ENCODE results near the gene SOX18. TPM values are rescaled to one million over a fixed set of nuclear protein-coding genes. Genes with fewer than 3 reads are reported as not detected.

The SOX18 gene
- total RNA-seq, 2 donors from 2014 or later, result 2.3 to 2.8 TPM

DNA sequence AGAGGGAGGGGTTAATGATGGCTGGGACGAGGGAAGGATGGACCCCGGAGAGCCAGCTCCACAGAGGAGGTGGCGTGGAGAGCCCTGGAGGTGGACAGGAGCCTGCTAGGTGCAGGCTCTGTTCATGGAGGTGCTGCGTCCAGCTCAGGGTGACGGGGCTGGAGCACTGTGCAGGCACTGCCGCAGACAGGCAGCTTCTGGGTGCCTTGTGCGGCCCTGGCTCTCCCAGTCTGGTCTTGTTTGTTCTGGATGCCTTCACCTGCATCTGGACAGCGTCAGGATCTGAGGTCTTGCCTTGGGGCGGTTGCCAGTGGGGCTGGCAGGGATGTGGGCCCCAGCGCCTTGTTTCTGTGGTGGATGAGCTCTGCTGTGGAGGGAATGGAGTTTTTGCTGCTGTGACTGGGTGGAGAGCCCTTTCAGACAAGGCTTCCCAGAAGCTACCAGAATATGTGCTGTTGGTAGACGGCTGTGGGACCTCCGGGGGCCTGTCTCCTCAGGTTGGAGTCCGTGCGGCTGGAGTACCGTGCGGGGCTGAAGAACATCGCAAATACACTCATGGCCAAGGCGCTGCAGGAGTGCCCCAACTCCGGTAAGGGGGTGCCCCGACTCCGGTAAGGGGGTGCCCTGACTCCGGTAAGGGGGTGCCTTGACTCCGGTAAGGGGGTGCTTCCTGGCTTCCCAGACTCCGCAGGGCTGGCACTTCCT is 21.3 kb downstream of the SOX18 start:
- no peak overlapping the region for H3K27ac Mint-ChIP-seq

DNA sequence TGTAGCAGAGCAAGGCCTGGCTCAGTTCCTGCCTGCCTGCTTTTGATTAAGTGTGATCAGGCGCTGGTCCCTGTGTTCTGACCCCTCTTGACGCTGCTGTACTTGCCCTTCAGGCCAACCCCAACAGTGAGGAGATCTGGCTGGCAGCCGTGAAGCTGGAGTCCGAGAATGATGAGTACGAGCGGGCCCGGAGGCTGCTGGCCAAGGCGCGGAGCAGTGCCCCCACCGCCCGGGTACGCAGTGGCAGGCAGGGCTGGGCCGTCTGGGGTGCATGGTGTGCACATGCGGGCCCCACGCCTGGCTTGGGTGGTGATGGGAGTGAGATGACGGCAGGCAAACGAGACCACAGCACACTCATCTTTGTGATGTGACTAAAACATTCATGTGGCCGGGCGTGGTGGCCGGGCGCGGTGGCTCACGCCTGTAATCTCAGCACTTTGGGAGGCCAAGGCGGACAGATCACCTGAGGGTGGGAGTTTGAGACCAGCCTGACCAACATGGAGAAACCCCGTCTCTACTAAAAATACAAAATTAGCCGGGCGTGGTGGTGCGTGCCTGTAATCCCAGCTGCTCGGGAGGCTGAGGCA is 23.5 kb downstream of the SOX18 start:
- H3K4me1 Mint-ChIP-seq, result peaks cover 14% of the 10 kb centered on the region
- Histone ChIP-seq H3K27me3 (ENCODE audit: control insufficient read depth, insufficient read depth, low read length, poor library complexity, severe bottlenecking) (no peaks in the 10 kb centered on the region), H3K9me3 (ENCODE audit: control insufficient read depth, low read length) (no peaks in the 10 kb centered on the region), H3K4me3 (ENCODE audit: low read length) (no peak overlapping the region), H3K36me3 (ENCODE audit: control insufficient read depth, insufficient read depth, low read length) (peaks cover 70% of the 10 kb centered on the region), H3K9ac (ENCODE audit: extremely low read depth, low read length, poor library complexity, severe bottlenecking) (no peak overlapping the region), H3K27ac (ENCODE audit: low read depth, low read length) (no peak overlapping the region), H3K4me1 (ENCODE audit: control insufficient read depth, insufficient read depth, low read length) (peaks cover 7% of the 10 kb centered on the region)
- H3K27ac Mint-ChIP-seq, result no peak overlapping the region
- peaks cover 76% of the 10 kb centered on the region for H3K36me3 Mint-ChIP-seq (ENCODE audit: low read depth)
- no peaks in the 10 kb centered on the region for H3K9me3 Mint-ChIP-seq
- H3K4me3 Mint-ChIP-seq, result no peak overlapping the region
- no peak for DNase-seq
- TF ChIP-seq, protein P1, sequence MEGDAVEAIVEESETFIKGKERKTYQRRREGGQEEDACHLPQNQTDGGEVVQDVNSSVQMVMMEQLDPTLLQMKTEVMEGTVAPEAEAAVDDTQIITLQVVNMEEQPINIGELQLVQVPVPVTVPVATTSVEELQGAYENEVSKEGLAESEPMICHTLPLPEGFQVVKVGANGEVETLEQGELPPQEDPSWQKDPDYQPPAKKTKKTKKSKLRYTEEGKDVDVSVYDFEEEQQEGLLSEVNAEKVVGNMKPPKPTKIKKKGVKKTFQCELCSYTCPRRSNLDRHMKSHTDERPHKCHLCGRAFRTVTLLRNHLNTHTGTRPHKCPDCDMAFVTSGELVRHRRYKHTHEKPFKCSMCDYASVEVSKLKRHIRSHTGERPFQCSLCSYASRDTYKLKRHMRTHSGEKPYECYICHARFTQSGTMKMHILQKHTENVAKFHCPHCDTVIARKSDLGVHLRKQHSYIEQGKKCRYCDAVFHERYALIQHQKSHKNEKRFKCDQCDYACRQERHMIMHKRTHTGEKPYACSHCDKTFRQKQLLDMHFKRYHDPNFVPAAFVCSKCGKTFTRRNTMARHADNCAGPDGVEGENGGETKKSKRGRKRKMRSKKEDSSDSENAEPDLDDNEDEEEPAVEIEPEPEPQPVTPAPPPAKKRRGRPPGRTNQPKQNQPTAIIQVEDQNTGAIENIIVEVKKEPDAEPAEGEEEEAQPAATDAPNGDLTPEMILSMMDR (conservative IDR thresholded peaks at IDR 0.05), result no peak
- 95 to 97% methylated on average over 6 to 29 of the region's 29 CpGs for WGBS, 2 experiments (ENCODE audit: insufficient coverage in 1 of 2, insufficient read length in 1 of 2)
- H3K27me3 Mint-ChIP-seq (ENCODE audit: insufficient read depth), result peaks cover under 1% of the 10 kb centered on the region

More for the DNA sequence above, 21.3 kb downstream of the SOX18 start:
- Histone ChIP-seq H3K9ac (ENCODE audit: extremely low read depth, low read length, poor library complexity, severe bottlenecking) (no peak overlapping the region), H3K27ac (ENCODE audit: low read depth, low read length) (no peak overlapping the region), H3K36me3 (ENCODE audit: control insufficient read depth, insufficient read depth, low read length) (peaks cover 62% of the 10 kb centered on the region), H3K4me1 (ENCODE audit: control insufficient read depth, insufficient read depth, low read length) (peaks cover 9% of the 10 kb centered on the region), H3K9me3 (ENCODE audit: control insufficient read depth, low read length) (no peaks in the 10 kb centered on the region), H3K4me3 (ENCODE audit: low read length) (no peak overlapping the region), H3K27me3 (ENCODE audit: control insufficient read depth, insufficient read depth, low read length, poor library complexity, severe bottlenecking) (no peaks in the 10 kb centered on the region)
- 91 to 93% methylated on average over 17 to 24 of the region's 24 CpGs for WGBS, 2 experiments (ENCODE audit: insufficient coverage in 1 of 2, insufficient read length in 1 of 2)
- H3K36me3 Mint-ChIP-seq (ENCODE audit: low read depth), result peaks cover 75% of the 10 kb centered on the region
- DNase-seq, result no peak
- peaks cover 17% of the 10 kb centered on the region for H3K4me1 Mint-ChIP-seq
- H3K9me3 Mint-ChIP-seq, result no peaks in the 10 kb centered on the region
- H3K27me3 Mint-ChIP-seq (ENCODE audit: insufficient read depth), result peaks cover 1% of the 10 kb centered on the region
- H3K4me3 Mint-ChIP-seq, result no peak overlapping the region
- TF ChIP-seq, protein P1 (conservative IDR thresholded peaks at IDR 0.05), result no peak

DNA sequence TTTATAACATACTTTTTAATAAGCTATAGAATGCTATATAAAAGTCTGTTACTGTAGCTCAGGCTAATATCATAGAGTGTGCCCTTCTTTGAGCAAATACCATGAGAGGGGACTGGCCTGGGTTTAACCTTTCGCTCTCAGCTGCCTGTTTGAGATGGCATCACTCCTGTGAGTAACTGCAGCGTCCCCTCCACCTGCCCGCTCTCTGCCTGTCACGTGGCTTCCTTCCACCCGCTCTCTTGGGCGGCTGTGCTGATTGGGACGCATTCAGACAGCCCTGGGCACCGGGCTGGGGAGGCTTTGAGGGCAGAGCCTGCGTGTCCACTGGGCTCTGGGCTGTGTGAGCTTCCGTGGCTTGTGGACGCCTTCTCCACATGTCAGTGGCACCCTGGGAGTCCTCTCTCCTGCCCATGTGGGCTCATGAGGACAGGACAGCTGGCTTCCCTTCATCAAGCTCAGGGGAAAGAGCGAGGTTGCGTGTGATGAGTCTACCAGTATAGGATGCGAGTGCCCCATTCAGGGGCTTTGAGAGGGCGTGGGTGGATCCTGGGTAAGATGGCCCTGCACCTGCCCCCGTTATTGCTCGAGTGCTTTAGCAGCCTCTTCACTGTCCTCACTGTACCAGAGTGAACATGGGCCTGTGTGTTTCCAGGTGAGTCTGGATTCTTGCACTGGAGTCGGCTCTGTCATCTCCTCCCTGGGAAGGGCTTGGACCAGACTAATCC is 24.2 kb downstream of the SOX18 start:
- Mint-ChIP-seq H3K4me1 (peaks cover 8% of the 10 kb centered on the region), H3K36me3 (ENCODE audit: low read depth) (peaks cover 76% of the 10 kb centered on the region), H3K9me3 (no peaks in the 10 kb centered on the region), H3K27ac (no peak overlapping the region), H3K4me3 (no peak overlapping the region), H3K27me3 (ENCODE audit: insufficient read depth) (no peaks in the 10 kb centered on the region)
- peaks cover 72% of the 10 kb centered on the region for H3K36me3 ChIP-seq (ENCODE audit: control insufficient read depth, insufficient read depth, low read length)
- H3K27me3 ChIP-seq (ENCODE audit: control insufficient read depth, insufficient read depth, low read length, poor library complexity, severe bottlenecking), result no peaks in the 10 kb centered on the region
- H3K27ac ChIP-seq (ENCODE audit: low read depth, low read length), result no peak overlapping the region
- TF ChIP-seq, protein P1 (conservative IDR thresholded peaks at IDR 0.05), result no peak
- 94 to 95% methylated on average over 18 of the region's 18 CpGs for WGBS, 2 experiments (ENCODE audit: insufficient coverage in 1 of 2, insufficient read length in 1 of 2)
- no peak overlapping the region for H3K9ac ChIP-seq (ENCODE audit: extremely low read depth, low read length, poor library complexity, severe bottlenecking)
- DNase-seq, result peak; percentile 30
- H3K4me3 ChIP-seq (ENCODE audit: low read length), result no peak overlapping the region
- peaks cover 2% of the 10 kb centered on the region for H3K4me1 ChIP-seq (ENCODE audit: control insufficient read depth, insufficient read depth, low read length)
- no peaks in the 10 kb centered on the region for H3K9me3 ChIP-seq (ENCODE audit: control insufficient read depth, low read length)
